Breast epithelium (tissue), 4 donors: Measurements from ENCODE around the gene CEP97. TPM values are rescaled to one million over a fixed set of nuclear protein-coding genes. Genes with fewer than 3 reads are reported as not detected.

ENCODE experiments used
- DNase-seq, 2 donors: peaks; one replicate each; pipeline ENCODE4 v3.0.0-alpha.2; 2019; ENCODE audit warnings: low spot score in 2 of 2
- H3K27ac ChIP-seq, 2 donors: fragments of 200-600 bp; sonication (generic) in 1 of 2; one replicate each; pipeline ENCODE4 v1.5.1; 2016 to 2019; ENCODE audit warnings: mild to moderate bottlenecking in 1 of 2
- H3K27me3 ChIP-seq, 2 donors: fragments of 200-600 bp; sonication (generic) in 1 of 2; one replicate each; pipeline versions ENCODE4 v1.5.1 to v1.6.0; 2017 to 2019; ENCODE audit warnings: control low read depth in 1 of 2, mild to moderate bottlenecking in 1 of 2
- H3K36me3 ChIP-seq: fragments of 200-600 bp; one replicate; pipeline ENCODE4 v1.5.1; 2019
- H3K4me1 ChIP-seq, 2 donors: fragments of 200-600 bp; sonication (generic); one replicate each; pipeline ENCODE4 v1.5.1; 2016 to 2019; ENCODE audit warnings: control low read depth in 1 of 2
- H3K4me3 ChIP-seq, 3 donors: fragments of 200-600 bp; sonication (generic); 1 replicate in 2 of 3; 2 replicates in 1 of 3; pipeline ENCODE4 v1.5.1; 2016 to 2019; ENCODE audit warnings: mild to moderate bottlenecking in 3 of 3, moderate library complexity in 2 of 3
- H3K9me3 ChIP-seq, 2 donors: fragments of 200-600 bp; sonication (generic) in 1 of 2; one replicate each; pipeline ENCODE4 v1.5.1; 2016 to 2019; ENCODE audit warnings: control low read depth in 1 of 2
- CTCF ChIP-seq, 3 donors: fragments of 450-650 bp; IDR thresholded peaks; one replicate each; pipeline ENCODE4 v1.5.1; 2016 to 2017; ENCODE audit warnings: antibody characterized with exemption in 3 of 3, mild to moderate bottlenecking in 3 of 3, moderate library complexity in 3 of 3
- POLR2A ChIP-seq: fragments of 450-650 bp; IDR thresholded peaks from one replicate; pipeline ENCODE4 v1.6.1; 2016; ENCODE audit warnings: antibody characterized with exemption, mild to moderate bottlenecking, moderate library complexity
- POLR2AphosphoS5 ChIP-seq, 3 donors: sonication (generic); formaldehyde crosslinking; IDR thresholded peaks; one replicate each; pipeline ENCODE4 v1.6.1; 2017; ENCODE audit warnings: antibody characterized with exemption in 3 of 3
- intact Hi-C: fragments of 100-400 bp; cut with DNase I; formaldehyde crosslinking; loops from one replicate; pipeline ENCODE4 v1.15.1; 2023; ENCODE audit warnings: low total_unique reads
- total RNA-seq, 3 donors: library from RNA; depleted of rRNA; stranded (reverse); fragments of >200 nt; gene quantifications; one replicate each; pipeline ENCODE4 v1.1.0, GENCODE V29; 2016

The CEP97 gene
- total RNA-seq, 3 donors from 2014 or later, result 7.4 to 13.2 (median 12.1) TPM

- no peak overlapping the region for H3K27ac ChIP-seq
- intact Hi-C loops, result no loop called here
- no peaks in the 10 kb centered on the region for H3K9me3 ChIP-seq
- DNase-seq, result no peak
- no peaks in the 10 kb centered on the region for H3K4me1 ChIP-seq
- TF ChIP-seq CTCF (IDR thresholded peaks at IDR 0.05) (peak; percentile 51 to 77 (median 76)), POLR2AphosphoS5 (IDR thresholded peaks at IDR 0.05) (no peak)
- H3K4me3 ChIP-seq, result no peak overlapping the region
- H3K36me3 ChIP-seq, result no peaks in the 10 kb centered on the region
- no peaks in the 10 kb centered on the region for H3K27me3 ChIP-seq
These were observed 78.9 kb downstream of the CEP97 start for GRCh38 chr3:101803173-101803782.

GRCh38 chr3:101803939-101804338 is 79.5 kb downstream of the CEP97 start:
- H3K36me3 ChIP-seq, result no peaks in the 10 kb centered on the region
- intact Hi-C loops, result no loop called here
- no peak overlapping the region for H3K27ac ChIP-seq
- TF ChIP-seq POLR2AphosphoS5 (IDR thresholded peaks at IDR 0.05) (no peak), POLR2A (no peak), CTCF (IDR thresholded peaks at IDR 0.05) (no peak)
- H3K4me3 ChIP-seq, result no peak overlapping the region
- no peaks in the 10 kb centered on the region for H3K9me3 ChIP-seq
- H3K4me1 ChIP-seq, result no peaks in the 10 kb centered on the region
- H3K27me3 ChIP-seq, result no peaks in the 10 kb centered on the region
- DNase-seq, result no peak

- H3K4me3 ChIP-seq, result no peak overlapping the region
- no peak for DNase-seq
- no peaks in the 10 kb centered on the region for H3K27me3 ChIP-seq
- intact Hi-C loops, result no loop called here
- H3K27ac ChIP-seq, result no peak overlapping the region
- no peaks in the 10 kb centered on the region for H3K9me3 ChIP-seq
- TF ChIP-seq POLR2AphosphoS5 (IDR thresholded peaks at IDR 0.05) (no peak), CTCF (IDR thresholded peaks at IDR 0.05) (no peak), POLR2A (no peak)
- H3K4me1 ChIP-seq, result no peaks in the 10 kb centered on the region
- H3K36me3 ChIP-seq, result no peaks in the 10 kb centered on the region
These were observed 82.1 kb downstream of the CEP97 start for GRCh38 chr3:101806491-101806890.

GRCh38 chr3:101807888-101808287 is 83.5 kb downstream of the CEP97 start:
- no peaks in the 10 kb centered on the region for H3K9me3 ChIP-seq
- no peaks in the 10 kb centered on the region for H3K27me3 ChIP-seq
- no peak overlapping the region for H3K27ac ChIP-seq
- no peaks in the 10 kb centered on the region for H3K4me1 ChIP-seq
- no peak for DNase-seq
- TF ChIP-seq CTCF (IDR thresholded peaks at IDR 0.05) (no peak), POLR2A (no peak), POLR2AphosphoS5 (IDR thresholded peaks at IDR 0.05) (no peak)
- H3K4me3 ChIP-seq, result no peak overlapping the region
- no peaks in the 10 kb centered on the region for H3K36me3 ChIP-seq
- intact Hi-C loops, result no loop called here

- Histone ChIP-seq H3K4me3 (no peak overlapping the region), H3K9me3 (no peaks in the 10 kb centered on the region), H3K27me3 (no peaks in the 10 kb centered on the region), H3K4me1 (no peaks in the 10 kb centered on the region), H3K27ac (peak overlapping the region; percentile 57 to 78), H3K36me3 (no peaks in the 10 kb centered on the region)
- TF ChIP-seq POLR2AphosphoS5 (IDR thresholded peaks at IDR 0.05), result peak in 1 of 3 donors; percentile 10
- TF ChIP-seq CTCF (IDR thresholded peaks at IDR 0.05), result peak in 2 of 3 donors; percentile 70 to 77
- TF ChIP-seq POLR2A, result no peak
- intact Hi-C loops, result loop anchor here (10.0 kb wide), 1 partner anchor 415 kb away; no protein-coding TSS in a partner anchor
- no peak for DNase-seq
These were observed 85.0 kb downstream of the CEP97 start for GRCh38 chr3:101809178-101810021.
